Sigmoid colon (tissue), 7 donors: Measurements from ENCODE around the gene UPK3A. TPM values are rescaled to one million over a fixed set of nuclear protein-coding genes. Genes with fewer than 3 reads are reported as not detected.
A peak's percentile ranks its signal among the peaks of the same experiment; 100 is the strongest.

Source experiments
- DNase-seq: peaks from one replicate; pipeline ENCODE4 v3.0.0-alpha.2; 2019
- H3K27ac ChIP-seq, 4 donors: fragments of 200-600 bp; sonication (generic); one replicate each; pipeline ENCODE4 v1.5.1; 2016 to 2019; ENCODE audit warnings: mild to moderate bottlenecking in 1 of 4
- H3K27me3 ChIP-seq, 3 donors: fragments of 200-600 bp; sonication (generic); one replicate each; pipeline ENCODE4 v1.5.1; 2019; ENCODE audit warnings: mild to moderate bottlenecking in 1 of 3
- H3K36me3 ChIP-seq, 4 donors: fragments of 200-600 bp; sonication (generic); one replicate each; pipeline ENCODE4 v1.5.1; 2016 to 2019
- H3K4me1 ChIP-seq, 4 donors: fragments of 200-600 bp; sonication (generic); one replicate each; pipeline ENCODE4 v1.5.1; 2017 to 2019
- H3K4me3 ChIP-seq, 4 donors: fragments of 200-600 bp; sonication (generic); one replicate each; pipeline ENCODE4 v1.5.1; 2017 to 2019; ENCODE audit warnings: mild to moderate bottlenecking in 2 of 4, moderate library complexity in 1 of 4
- H3K9me3 ChIP-seq, 4 donors: fragments of 200-600 bp in 3 of 4; sonication (generic) in 3 of 4; one replicate each; pipeline versions ENCODE4 v1.5.1 to v1.6.1; 2013 to 2019
- EP300 ChIP-seq, 4 donors: sonication (generic); formaldehyde crosslinking; IDR thresholded peaks; one replicate each; pipeline ENCODE4 v1.6.1; 2017; ENCODE audit warnings: antibody characterized with exemption in 4 of 4
- POLR2A ChIP-seq, 2 donors: fragments of 450-650 bp; IDR thresholded peaks; one replicate each; pipeline ENCODE4 v1.6.1; 2016; ENCODE audit warnings: antibody characterized with exemption in 2 of 2, mild to moderate bottlenecking in 2 of 2, moderate library complexity in 2 of 2
- POLR2AphosphoS5 ChIP-seq, 4 donors: sonication (generic); formaldehyde crosslinking; IDR thresholded peaks; one replicate each; pipeline ENCODE4 v1.6.1; 2017; ENCODE audit warnings: antibody characterized with exemption in 4 of 4
- WGBS, 2 donors: extraction: QIAGEN DNeasy Blood & Tissue Kit; methylation state at CpG; one replicate each; pipeline ENCODE4 v1.1.7; 2013; 5-methylcytosine and 5-hydroxymethylcytosine counted together
- intact Hi-C: fragments of 100-400 bp; cut with DNase I; formaldehyde crosslinking; loops from one replicate; pipeline ENCODE4 v1.15.1; 2023
- polyA plus RNA-seq, 3 donors: library from polyadenylated mRNA; stranded (reverse); fragments of 200-250 nt; gene quantifications; one replicate each; pipeline ENCODE4 v1.2.3, GENCODE V29; 2013
- total RNA-seq, 4 donors: library from RNA; depleted of rRNA; stranded (reverse); fragments of >200 nt; gene quantifications; one replicate each; pipeline ENCODE4 v1.1.0, GENCODE V29; 2016
- TF ChIP-seq, protein P1 (sequence below), 4 experiments: fragments of 450-650 bp in 3 of 4; fragments of 200-600 bp in 1 of 4; IDR thresholded peaks; one replicate each; pipeline ENCODE4 v1.5.1; 2016 to 2019; ENCODE audit warnings: antibody characterized with exemption in 4 of 4, mild to moderate bottlenecking in 3 of 4, moderate library complexity in 2 of 4
- donor health status: healthy with polysubstance abuse.
- donor health status: Bipolar disorder and iron deficiency.
- donor health status: healthy.

The UPK3A gene
- total and polyA plus RNA-seq, 7 donors: 0.98 TPM; not detected in 6

DNA sequence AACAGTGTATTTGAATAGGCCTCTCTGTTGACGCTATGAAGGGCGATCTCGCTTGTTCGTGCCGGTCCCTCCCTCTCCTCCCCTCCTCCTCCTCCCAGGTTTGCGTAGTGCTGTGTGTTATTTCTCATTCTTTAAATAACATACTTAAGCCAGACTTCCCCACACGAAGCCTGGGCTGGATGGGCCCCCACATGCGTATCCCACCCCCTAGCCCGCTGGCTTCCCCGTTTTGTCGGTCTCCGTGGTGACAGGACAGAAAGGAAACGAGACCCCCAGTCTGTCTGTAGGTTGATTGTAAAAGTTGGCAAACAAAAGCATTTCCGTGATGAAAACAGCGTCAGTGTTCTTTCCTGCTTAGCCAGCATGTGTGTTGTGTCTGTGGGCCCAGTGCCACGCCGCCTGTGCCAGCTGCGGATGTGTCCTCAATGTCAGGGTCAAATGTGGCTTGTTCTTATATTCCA is 52.3 kb downstream of the UPK3A start:
- 25 to 26% methylated on average over 18 of the region's 18 CpGs for WGBS, 2 donors
- peaks cover 0 to 22% (median 17%) of the 10 kb centered on the region in 4 donors for H3K4me1 ChIP-seq
- intact Hi-C loops: no loop called here
- peaks cover 0 to 82% (median 39%) of the 10 kb centered on the region in 4 donors for H3K36me3 ChIP-seq
- H3K27ac ChIP-seq: peak overlapping the region; percentile 53 to 77 (median 64)
- no peaks in the 10 kb centered on the region for H3K9me3 ChIP-seq
- H3K4me3 ChIP-seq: peak overlapping the region in 2 of 4 donors; percentile 21 to 26
- TF ChIP-seq, protein P1, sequence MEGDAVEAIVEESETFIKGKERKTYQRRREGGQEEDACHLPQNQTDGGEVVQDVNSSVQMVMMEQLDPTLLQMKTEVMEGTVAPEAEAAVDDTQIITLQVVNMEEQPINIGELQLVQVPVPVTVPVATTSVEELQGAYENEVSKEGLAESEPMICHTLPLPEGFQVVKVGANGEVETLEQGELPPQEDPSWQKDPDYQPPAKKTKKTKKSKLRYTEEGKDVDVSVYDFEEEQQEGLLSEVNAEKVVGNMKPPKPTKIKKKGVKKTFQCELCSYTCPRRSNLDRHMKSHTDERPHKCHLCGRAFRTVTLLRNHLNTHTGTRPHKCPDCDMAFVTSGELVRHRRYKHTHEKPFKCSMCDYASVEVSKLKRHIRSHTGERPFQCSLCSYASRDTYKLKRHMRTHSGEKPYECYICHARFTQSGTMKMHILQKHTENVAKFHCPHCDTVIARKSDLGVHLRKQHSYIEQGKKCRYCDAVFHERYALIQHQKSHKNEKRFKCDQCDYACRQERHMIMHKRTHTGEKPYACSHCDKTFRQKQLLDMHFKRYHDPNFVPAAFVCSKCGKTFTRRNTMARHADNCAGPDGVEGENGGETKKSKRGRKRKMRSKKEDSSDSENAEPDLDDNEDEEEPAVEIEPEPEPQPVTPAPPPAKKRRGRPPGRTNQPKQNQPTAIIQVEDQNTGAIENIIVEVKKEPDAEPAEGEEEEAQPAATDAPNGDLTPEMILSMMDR (IDR thresholded peaks at IDR 0.05): no peak
- TF ChIP-seq POLR2A (IDR thresholded peaks at IDR 0.05) (no peak), EP300 (IDR thresholded peaks at IDR 0.05) (peak in 1 of 4 donors; percentile 67), POLR2AphosphoS5 (IDR thresholded peaks at IDR 0.05) (peak; percentile 18 to 77 (median 60))
- DNase-seq: peak; percentile 87
- no peaks in the 10 kb centered on the region for H3K27me3 ChIP-seq

DNA sequence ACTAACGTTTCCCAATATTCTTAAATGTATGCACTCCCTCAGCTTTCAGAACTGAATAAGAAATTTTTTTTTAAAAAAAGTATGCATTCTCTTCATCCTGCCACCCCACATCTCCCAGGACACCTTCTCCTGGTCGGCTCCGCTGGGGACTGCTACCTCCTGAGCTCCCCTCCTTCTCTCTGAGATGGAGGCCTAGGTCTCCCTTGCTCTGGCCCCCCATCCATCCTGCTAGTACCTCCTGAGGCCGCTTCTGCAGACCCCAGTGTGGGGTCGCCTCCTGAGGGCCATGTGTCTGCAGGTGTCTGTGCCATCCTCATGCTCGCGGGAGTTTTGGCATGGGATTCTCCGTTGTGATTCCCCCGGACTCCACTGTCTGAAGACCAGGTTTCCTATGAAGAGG is 52.8 kb downstream of the UPK3A start:
- no peaks in the 10 kb centered on the region for H3K9me3 ChIP-seq
- TF ChIP-seq POLR2AphosphoS5 (IDR thresholded peaks at IDR 0.05): no peak
- no peaks in the 10 kb centered on the region for H3K27me3 ChIP-seq
- H3K4me1 ChIP-seq: peaks cover 0 to 22% (median 17%) of the 10 kb centered on the region in 4 donors
- no peak for DNase-seq
- H3K36me3 ChIP-seq: peaks cover 0 to 82% (median 38%) of the 10 kb centered on the region in 4 donors
- 87 to 88% methylated on average over 9 of the region's 9 CpGs for WGBS, 2 donors
- H3K27ac ChIP-seq: peak overlapping the region in 2 of 4 donors; percentile 73 to 77
- intact Hi-C loops: no loop called here
- H3K4me3 ChIP-seq: no peak overlapping the region

DNA sequence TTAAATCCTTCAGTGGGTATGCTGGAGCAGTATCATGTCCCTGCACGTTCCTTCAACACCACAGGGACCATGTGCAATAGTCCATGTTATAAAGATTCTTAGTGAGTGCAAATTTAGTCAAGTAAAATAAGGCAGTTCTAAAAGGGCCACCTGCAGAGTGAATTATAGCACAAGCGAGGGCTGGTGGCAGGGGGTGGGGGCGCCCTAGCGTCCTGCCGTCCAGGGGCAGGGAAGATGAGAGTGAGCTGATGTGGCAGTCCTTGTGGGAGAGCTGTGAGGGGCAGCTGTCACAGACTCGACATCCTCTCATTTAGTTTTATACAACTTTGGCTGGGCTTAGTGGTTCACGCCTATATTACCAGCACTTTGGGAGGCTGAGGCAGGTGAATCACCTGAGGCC is 54.0 kb downstream of the UPK3A start:
- no peaks in the 10 kb centered on the region for H3K27me3 ChIP-seq
- H3K9me3 ChIP-seq: no peaks in the 10 kb centered on the region
- intact Hi-C loops: no loop called here
- TF ChIP-seq, protein P1 (IDR thresholded peaks at IDR 0.05): no peak
- no peak for TF ChIP-seq EP300 (IDR thresholded peaks at IDR 0.05)
- TF ChIP-seq POLR2A (IDR thresholded peaks at IDR 0.05): no peak
- no peak for TF ChIP-seq POLR2AphosphoS5 (IDR thresholded peaks at IDR 0.05)
- WGBS, 2 donors: 93 to 94% methylated on average over 7 of the region's 7 CpGs
- H3K36me3 ChIP-seq: peaks cover 0 to 81% (median 32%) of the 10 kb centered on the region in 4 donors
- no peak overlapping the region for H3K27ac ChIP-seq
- DNase-seq: no peak
- H3K4me3 ChIP-seq: no peak overlapping the region
- H3K4me1 ChIP-seq: peaks cover 0 to 22% (median 17%) of the 10 kb centered on the region in 4 donors

DNA sequence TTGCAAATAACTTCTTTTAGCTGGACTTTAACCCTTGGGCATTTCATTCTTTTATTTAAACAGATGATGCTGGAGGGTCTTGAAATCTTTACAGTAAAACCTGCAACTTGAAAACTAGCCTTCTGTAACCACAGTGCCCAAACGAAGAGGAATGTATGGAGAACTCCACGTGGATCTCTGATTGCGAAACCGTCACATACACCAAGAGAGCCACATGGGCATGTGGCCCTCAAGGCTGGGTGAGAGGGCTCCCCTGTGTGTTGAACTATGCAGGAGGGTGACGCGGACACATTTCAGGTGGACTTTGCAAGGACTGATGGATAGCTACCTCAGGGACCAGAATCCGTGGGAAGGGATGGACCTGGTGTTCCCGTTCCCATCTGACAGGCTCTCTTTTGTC is 55.6 kb downstream of the UPK3A start:
- intact Hi-C loops: no loop called here
- H3K36me3 ChIP-seq: peaks cover 0 to 66% (median 29%) of the 10 kb centered on the region in 4 donors
- no peak for DNase-seq
- no peak for TF ChIP-seq POLR2A (IDR thresholded peaks at IDR 0.05)
- no peak for TF ChIP-seq EP300 (IDR thresholded peaks at IDR 0.05)
- TF ChIP-seq, protein P1 (IDR thresholded peaks at IDR 0.05): no peak
- TF ChIP-seq POLR2AphosphoS5 (IDR thresholded peaks at IDR 0.05): no peak
- H3K4me1 ChIP-seq: peaks cover 0 to 22% (median 17%) of the 10 kb centered on the region in 4 donors
- no peak overlapping the region for H3K4me3 ChIP-seq
- H3K9me3 ChIP-seq: no peaks in the 10 kb centered on the region
- no peaks in the 10 kb centered on the region for H3K27me3 ChIP-seq
- no peak overlapping the region for H3K27ac ChIP-seq
- 86 to 89% methylated on average over 8 of the region's 8 CpGs for WGBS, 2 donors

DNA sequence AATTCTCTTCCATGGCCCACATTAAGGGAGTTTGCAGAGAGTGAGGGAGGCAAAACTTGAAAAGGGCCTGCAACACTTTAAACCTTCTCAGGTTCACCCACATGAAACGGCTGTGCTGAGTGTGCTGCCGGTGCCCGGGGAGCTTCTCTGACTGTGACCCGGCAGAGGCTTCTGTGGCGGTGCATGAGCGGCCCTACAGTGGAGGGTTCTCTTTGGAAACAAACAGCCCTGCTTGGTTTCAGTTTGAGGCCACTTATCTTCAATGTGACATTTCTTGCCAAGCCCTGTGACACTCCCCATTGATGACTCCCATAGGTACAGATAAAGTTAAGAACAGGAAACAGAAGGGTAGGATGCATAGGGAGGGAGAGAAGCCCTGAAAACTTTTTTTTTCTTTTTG is 56.7 kb downstream of the UPK3A start:
- no peak overlapping the region for H3K27ac ChIP-seq
- H3K27me3 ChIP-seq: no peaks in the 10 kb centered on the region
- no peak for DNase-seq
- no peak overlapping the region for H3K4me3 ChIP-seq
- H3K4me1 ChIP-seq: peaks cover 0 to 14% (median 12%) of the 10 kb centered on the region in 4 donors
- H3K36me3 ChIP-seq: peaks cover 0 to 63% (median 26%) of the 10 kb centered on the region in 4 donors
- 42 to 60% methylated on average over 6 of the region's 6 CpGs for WGBS, 2 donors
- H3K9me3 ChIP-seq: no peaks in the 10 kb centered on the region
- intact Hi-C loops: no loop called here
- no peak for TF ChIP-seq POLR2A (IDR thresholded peaks at IDR 0.05)
- no peak for TF ChIP-seq POLR2AphosphoS5 (IDR thresholded peaks at IDR 0.05)
- TF ChIP-seq, protein P1 (IDR thresholded peaks at IDR 0.05): no peak
- TF ChIP-seq EP300 (IDR thresholded peaks at IDR 0.05): no peak
